ENCODE results near the gene TFR2. TPM values are rescaled to one million over a fixed set of nuclear protein-coding genes. Genes with fewer than 3 reads are reported as not detected.

TFR2 gene
- total and polyA plus RNA-seq, 9 of the 15 experiments (the other 6 are each of a cell fraction or from before 2014, with no cell fraction given): 3.8 to 123 (median 51.1) TPM

DNA sequence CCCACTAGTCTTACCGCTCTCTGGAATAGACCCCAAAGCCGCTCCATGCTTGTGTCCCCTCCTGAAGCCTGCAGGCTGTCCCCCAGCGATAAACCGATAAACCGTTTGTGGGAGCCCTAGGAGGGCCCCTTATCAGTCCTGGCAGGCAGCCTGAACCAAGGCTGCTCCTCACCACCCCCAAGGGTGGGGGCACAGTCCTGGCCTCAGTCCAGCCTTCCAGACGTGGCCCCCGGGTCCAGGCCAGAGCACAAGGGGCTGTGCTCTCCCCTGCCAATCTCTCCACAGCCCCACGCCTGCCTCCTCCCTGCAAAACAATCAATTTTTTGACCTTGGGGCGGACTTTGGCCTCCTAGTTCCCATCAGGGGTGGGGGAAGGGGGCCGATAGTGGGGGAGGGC is at the start of gene TFR2 (continued):
- TF ChIP-seq, protein P1, sequence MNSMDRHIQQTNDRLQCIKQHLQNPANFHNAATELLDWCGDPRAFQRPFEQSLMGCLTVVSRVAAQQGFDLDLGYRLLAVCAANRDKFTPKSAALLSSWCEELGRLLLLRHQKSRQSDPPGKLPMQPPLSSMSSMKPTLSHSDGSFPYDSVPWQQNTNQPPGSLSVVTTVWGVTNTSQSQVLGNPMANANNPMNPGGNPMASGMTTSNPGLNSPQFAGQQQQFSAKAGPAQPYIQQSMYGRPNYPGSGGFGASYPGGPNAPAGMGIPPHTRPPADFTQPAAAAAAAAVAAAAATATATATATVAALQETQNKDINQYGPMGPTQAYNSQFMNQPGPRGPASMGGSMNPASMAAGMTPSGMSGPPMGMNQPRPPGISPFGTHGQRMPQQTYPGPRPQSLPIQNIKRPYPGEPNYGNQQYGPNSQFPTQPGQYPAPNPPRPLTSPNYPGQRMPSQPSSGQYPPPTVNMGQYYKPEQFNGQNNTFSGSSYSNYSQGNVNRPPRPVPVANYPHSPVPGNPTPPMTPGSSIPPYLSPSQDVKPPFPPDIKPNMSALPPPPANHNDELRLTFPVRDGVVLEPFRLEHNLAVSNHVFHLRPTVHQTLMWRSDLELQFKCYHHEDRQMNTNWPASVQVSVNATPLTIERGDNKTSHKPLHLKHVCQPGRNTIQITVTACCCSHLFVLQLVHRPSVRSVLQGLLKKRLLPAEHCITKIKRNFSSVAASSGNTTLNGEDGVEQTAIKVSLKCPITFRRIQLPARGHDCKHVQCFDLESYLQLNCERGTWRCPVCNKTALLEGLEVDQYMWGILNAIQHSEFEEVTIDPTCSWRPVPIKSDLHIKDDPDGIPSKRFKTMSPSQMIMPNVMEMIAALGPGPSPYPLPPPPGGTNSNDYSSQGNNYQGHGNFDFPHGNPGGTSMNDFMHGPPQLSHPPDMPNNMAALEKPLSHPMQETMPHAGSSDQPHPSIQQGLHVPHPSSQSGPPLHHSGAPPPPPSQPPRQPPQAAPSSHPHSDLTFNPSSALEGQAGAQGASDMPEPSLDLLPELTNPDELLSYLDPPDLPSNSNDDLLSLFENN (IDR thresholded peaks at IDR 0.05; ENCODE audit: low read depth in 2 of 2, low read length in 2 of 2): peak in 1 of 2 experiments; percentile 97; a peak in 2 of 4 replicates
- TF ChIP-seq CXXC5 (CRISPR knock-in tag; IDR thresholded peaks at IDR 0.05) (peak; percentile 72), NUFIP1 (IDR thresholded peaks at IDR 0.05; ENCODE audit: partially characterized antibody) (no peak), BRD9 (IDR thresholded peaks at IDR 0.05; ENCODE audit: low read depth, partially characterized antibody) (peak; percentile 49), TCFL5 (CRISPR knock-in tag; conservative IDR thresholded peaks at IDR 0.05) (no peak), BACH1 (tag; IDR thresholded peaks at IDR 0.05) (no peak), JUN (IDR thresholded peaks at IDR 0.05; ENCODE audit: borderline replicate concordance, low read depth, low read length) (no peak), JUN (CRISPR knock-in tag; IDR thresholded peaks at IDR 0.05; ENCODE audit: borderline replicate concordance) (no peak), POLR2A (conservative IDR thresholded peaks at IDR 0.05) (no peak), MCM7 (IDR thresholded peaks at IDR 0.05) (no peak), TAF9B (IDR thresholded peaks at IDR 0.05; ENCODE audit: partially characterized antibody) (no peak), ZNF444 (CRISPR knock-in tag; IDR thresholded peaks at IDR 0.05) (no peak), CCNT2 (IDR thresholded peaks at IDR 0.05; ENCODE audit: borderline replicate concordance, extremely low read depth, insufficient read length, low read depth, low read length) (peak; percentile 99), EGR1 (conservative IDR thresholded peaks at IDR 0.05) (peak; percentile 65), TCF3 (CRISPR knock-in tag; IDR thresholded peaks at IDR 0.05) (peak; percentile 98), SMARCE1 (IDR thresholded peaks at IDR 0.05) (peak; percentile 96), SLC30A9 (CRISPR knock-in tag; IDR thresholded peaks at IDR 0.05) (no peak), XRCC4 (IDR thresholded peaks at IDR 0.05; ENCODE audit: extremely low read depth, insufficient read depth, insufficient read length) (no peak)
- TF ChIP-seq, protein P2, sequence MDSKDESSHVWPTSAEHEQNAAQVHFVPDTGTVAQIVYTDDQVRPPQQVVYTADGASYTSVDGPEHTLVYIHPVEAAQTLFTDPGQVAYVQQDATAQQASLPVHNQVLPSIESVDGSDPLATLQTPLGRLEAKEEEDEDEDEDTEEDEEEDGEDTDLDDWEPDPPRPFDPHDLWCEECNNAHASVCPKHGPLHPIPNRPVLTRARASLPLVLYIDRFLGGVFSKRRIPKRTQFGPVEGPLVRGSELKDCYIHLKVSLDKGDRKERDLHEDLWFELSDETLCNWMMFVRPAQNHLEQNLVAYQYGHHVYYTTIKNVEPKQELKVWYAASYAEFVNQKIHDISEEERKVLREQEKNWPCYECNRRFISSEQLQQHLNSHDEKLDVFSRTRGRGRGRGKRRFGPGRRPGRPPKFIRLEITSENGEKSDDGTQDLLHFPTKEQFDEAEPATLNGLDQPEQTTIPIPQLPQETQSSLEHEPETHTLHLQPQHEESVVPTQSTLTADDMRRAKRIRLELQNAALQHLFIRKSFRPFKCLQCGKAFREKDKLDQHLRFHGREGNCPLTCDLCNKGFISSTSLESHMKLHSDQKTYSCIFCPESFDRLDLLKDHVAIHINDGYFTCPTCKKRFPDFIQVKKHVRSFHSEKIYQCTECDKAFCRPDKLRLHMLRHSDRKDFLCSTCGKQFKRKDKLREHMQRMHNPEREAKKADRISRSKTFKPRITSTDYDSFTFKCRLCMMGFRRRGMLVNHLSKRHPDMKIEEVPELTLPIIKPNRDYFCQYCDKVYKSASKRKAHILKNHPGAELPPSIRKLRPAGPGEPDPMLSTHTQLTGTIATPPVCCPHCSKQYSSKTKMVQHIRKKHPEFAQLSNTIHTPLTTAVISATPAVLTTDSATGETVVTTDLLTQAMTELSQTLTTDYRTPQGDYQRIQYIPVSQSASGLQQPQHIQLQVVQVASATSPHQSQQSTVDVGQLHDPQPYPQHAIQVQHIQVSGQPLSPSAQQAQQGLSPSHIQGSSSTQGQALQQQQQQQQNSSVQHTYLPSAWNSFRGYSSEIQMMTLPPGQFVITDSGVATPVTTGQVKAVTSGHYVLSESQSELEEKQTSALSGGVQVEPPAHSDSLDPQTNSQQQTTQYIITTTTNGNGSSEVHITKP (IDR thresholded peaks at IDR 0.05; ENCODE audit: partially characterized antibody): peak; percentile 35
- TF ChIP-seq, protein P3, sequence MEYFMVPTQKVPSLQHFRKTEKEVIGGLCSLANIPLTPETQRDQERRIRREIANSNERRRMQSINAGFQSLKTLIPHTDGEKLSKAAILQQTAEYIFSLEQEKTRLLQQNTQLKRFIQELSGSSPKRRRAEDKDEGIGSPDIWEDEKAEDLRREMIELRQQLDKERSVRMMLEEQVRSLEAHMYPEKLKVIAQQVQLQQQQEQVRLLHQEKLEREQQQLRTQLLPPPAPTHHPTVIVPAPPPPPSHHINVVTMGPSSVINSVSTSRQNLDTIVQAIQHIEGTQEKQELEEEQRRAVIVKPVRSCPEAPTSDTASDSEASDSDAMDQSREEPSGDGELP (CRISPR knock-in tag; IDR thresholded peaks at IDR 0.05; ENCODE audit: borderline replicate concordance): peak; percentile 55

All from K562 (cell line).